ENCODE data around the gene SLC35F4. TPM values are rescaled to one million over a fixed set of nuclear protein-coding genes. Genes with fewer than 3 reads are reported as not detected.

Gene SLC35F4
- polyA plus RNA-seq, 1 donor from 2014 or later, result 21.0 TPM

DNA sequence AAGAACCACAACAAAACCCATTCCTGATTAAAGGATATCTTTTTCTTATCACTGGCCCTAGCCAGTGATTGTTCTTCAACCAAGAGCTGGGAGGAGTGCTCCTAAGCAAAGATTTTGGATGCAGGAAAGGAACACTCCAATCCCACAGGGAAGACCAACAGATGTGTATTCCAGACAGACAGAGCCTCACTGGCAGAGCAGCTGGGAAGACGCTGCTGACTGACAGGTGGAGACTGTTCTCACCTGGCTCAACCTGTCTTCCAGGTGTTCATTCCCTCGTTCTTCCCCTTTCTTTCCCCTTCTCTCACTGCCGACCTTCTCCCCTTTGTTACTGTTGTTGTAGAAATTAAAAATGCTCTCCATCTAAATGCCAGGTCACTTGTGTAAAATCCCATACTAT is 282.5 kb downstream of the SLC35F4 start:
- Histone ChIP-seq H3K9me3 (ENCODE audit: low read length) (no peaks in the 10 kb centered on the region), H3K9me2 (ENCODE audit: insufficient read depth, low read length) (no peaks in the 10 kb centered on the region), H3K4me3 (ENCODE audit: low read length) (no peak overlapping the region), H3K4me2 (ENCODE audit: low read length) (no peak overlapping the region), H3K27me3 (ENCODE audit: insufficient read depth, low read depth, low read length) (no peaks in the 10 kb centered on the region), H4K20me1 (ENCODE audit: insufficient read depth) (no peaks in the 10 kb centered on the region), H3K27ac (ENCODE audit: low read length) (no peak overlapping the region), H3K79me2 (replicated peaks; ENCODE audit: insufficient read depth, low read length) (no peaks in the 10 kb centered on the region), H2AFZ (ENCODE audit: low read depth, low read length) (no peak overlapping the region), H3F3A (ENCODE audit: insufficient read depth, low read length, poor library complexity, severe bottlenecking) (no peaks in the 10 kb centered on the region), H3K36me3 (ENCODE audit: insufficient read depth, low read length) (no peaks in the 10 kb centered on the region), H3K9ac (ENCODE audit: low read length) (no peak overlapping the region)
- no peak for TF ChIP-seq SMC3 (conservative IDR thresholded peaks at IDR 0.05; ENCODE audit: poor library complexity)
- no peak for TF ChIP-seq TAF1 (IDR thresholded peaks at IDR 0.05; ENCODE audit: low read depth)
- TF ChIP-seq EP300 (conservative IDR thresholded peaks at IDR 0.05; ENCODE audit: poor library complexity, severe bottlenecking), result no peak
- no peak for TF ChIP-seq MXI1 (conservative IDR thresholded peaks at IDR 0.05; ENCODE audit: poor library complexity, severe bottlenecking)
- TF ChIP-seq, protein P1, sequence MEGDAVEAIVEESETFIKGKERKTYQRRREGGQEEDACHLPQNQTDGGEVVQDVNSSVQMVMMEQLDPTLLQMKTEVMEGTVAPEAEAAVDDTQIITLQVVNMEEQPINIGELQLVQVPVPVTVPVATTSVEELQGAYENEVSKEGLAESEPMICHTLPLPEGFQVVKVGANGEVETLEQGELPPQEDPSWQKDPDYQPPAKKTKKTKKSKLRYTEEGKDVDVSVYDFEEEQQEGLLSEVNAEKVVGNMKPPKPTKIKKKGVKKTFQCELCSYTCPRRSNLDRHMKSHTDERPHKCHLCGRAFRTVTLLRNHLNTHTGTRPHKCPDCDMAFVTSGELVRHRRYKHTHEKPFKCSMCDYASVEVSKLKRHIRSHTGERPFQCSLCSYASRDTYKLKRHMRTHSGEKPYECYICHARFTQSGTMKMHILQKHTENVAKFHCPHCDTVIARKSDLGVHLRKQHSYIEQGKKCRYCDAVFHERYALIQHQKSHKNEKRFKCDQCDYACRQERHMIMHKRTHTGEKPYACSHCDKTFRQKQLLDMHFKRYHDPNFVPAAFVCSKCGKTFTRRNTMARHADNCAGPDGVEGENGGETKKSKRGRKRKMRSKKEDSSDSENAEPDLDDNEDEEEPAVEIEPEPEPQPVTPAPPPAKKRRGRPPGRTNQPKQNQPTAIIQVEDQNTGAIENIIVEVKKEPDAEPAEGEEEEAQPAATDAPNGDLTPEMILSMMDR (IDR thresholded peaks at IDR 0.05; ENCODE audit: poor library complexity, severe bottlenecking), result no peak
- TF ChIP-seq POLR2AphosphoS5 (IDR thresholded peaks at IDR 0.05), result no peak
- TF ChIP-seq EZH2 (IDR thresholded peaks at IDR 0.05; ENCODE audit: borderline replicate concordance, insufficient read depth, low read length, poor library complexity, severe bottlenecking), result no peak
- no peak for TF ChIP-seq RAD21 (conservative IDR thresholded peaks at IDR 0.05)
- TF ChIP-seq, protein P2, sequence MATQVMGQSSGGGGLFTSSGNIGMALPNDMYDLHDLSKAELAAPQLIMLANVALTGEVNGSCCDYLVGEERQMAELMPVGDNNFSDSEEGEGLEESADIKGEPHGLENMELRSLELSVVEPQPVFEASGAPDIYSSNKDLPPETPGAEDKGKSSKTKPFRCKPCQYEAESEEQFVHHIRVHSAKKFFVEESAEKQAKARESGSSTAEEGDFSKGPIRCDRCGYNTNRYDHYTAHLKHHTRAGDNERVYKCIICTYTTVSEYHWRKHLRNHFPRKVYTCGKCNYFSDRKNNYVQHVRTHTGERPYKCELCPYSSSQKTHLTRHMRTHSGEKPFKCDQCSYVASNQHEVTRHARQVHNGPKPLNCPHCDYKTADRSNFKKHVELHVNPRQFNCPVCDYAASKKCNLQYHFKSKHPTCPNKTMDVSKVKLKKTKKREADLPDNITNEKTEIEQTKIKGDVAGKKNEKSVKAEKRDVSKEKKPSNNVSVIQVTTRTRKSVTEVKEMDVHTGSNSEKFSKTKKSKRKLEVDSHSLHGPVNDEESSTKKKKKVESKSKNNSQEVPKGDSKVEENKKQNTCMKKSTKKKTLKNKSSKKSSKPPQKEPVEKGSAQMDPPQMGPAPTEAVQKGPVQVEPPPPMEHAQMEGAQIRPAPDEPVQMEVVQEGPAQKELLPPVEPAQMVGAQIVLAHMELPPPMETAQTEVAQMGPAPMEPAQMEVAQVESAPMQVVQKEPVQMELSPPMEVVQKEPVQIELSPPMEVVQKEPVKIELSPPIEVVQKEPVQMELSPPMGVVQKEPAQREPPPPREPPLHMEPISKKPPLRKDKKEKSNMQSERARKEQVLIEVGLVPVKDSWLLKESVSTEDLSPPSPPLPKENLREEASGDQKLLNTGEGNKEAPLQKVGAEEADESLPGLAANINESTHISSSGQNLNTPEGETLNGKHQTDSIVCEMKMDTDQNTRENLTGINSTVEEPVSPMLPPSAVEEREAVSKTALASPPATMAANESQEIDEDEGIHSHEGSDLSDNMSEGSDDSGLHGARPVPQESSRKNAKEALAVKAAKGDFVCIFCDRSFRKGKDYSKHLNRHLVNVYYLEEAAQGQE (IDR thresholded peaks at IDR 0.05; ENCODE audit: borderline replicate concordance), result no peak

DNA sequence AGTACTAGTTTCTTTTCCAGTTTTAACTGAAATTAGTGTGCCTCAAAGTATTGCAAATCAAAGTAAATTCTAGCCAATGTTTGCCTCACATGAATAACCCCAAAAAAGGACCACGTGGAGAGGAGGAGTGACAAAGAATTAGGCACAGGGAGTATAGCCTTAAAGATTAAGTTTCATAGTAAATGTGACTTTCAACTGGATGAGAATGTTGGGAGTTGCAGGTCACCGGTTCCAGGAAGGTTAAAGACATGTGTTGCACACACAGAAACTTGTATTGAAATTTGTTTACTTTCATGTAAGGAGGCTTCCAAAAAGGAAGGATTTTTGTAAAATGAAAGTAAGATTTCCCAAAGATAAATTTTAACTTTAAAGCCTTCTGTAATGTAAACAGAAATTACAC is 283.1 kb downstream of the SLC35F4 start:
- Histone ChIP-seq H3K27ac (ENCODE audit: low read length) (no peak overlapping the region), H3K9ac (ENCODE audit: low read length) (no peak overlapping the region), H3K4me2 (ENCODE audit: low read length) (no peak overlapping the region), H3K79me2 (replicated peaks; ENCODE audit: insufficient read depth, low read length) (no peaks in the 10 kb centered on the region), H3K9me2 (ENCODE audit: insufficient read depth, low read length) (no peaks in the 10 kb centered on the region), H3K9me3 (ENCODE audit: low read length) (no peaks in the 10 kb centered on the region), H3K4me3 (ENCODE audit: low read length) (no peak overlapping the region), H3K36me3 (ENCODE audit: insufficient read depth, low read length) (no peaks in the 10 kb centered on the region), H4K20me1 (ENCODE audit: insufficient read depth) (no peaks in the 10 kb centered on the region), H3F3A (ENCODE audit: insufficient read depth, low read length, poor library complexity, severe bottlenecking) (no peaks in the 10 kb centered on the region), H3K27me3 (ENCODE audit: insufficient read depth, low read depth, low read length) (no peaks in the 10 kb centered on the region), H2AFZ (ENCODE audit: low read depth, low read length) (no peak overlapping the region)
- TF ChIP-seq, protein P1 (IDR thresholded peaks at IDR 0.05; ENCODE audit: poor library complexity, severe bottlenecking), result no peak
- TF ChIP-seq SMC3 (conservative IDR thresholded peaks at IDR 0.05; ENCODE audit: poor library complexity) (no peak), EP300 (conservative IDR thresholded peaks at IDR 0.05; ENCODE audit: poor library complexity, severe bottlenecking) (no peak), POLR2AphosphoS5 (IDR thresholded peaks at IDR 0.05) (no peak), MXI1 (conservative IDR thresholded peaks at IDR 0.05; ENCODE audit: poor library complexity, severe bottlenecking) (no peak), TAF1 (IDR thresholded peaks at IDR 0.05; ENCODE audit: low read depth) (no peak), RAD21 (conservative IDR thresholded peaks at IDR 0.05) (no peak), EZH2 (IDR thresholded peaks at IDR 0.05; ENCODE audit: borderline replicate concordance, insufficient read depth, low read length, poor library complexity, severe bottlenecking) (no peak)
- TF ChIP-seq, protein P2 (IDR thresholded peaks at IDR 0.05; ENCODE audit: borderline replicate concordance), result no peak

All from neural cell (in vitro differentiated cells).